ENCODE measurements around the gene NEK1. TPM values are rescaled to one million over a fixed set of nuclear protein-coding genes. Genes with fewer than 3 reads are reported as not detected.

Gene NEK1
- total and polyA plus RNA-seq, 2 donors (not counting 1 experiment from before 2014, with no cell fraction given), result 3.3 to 21.4 TPM

- peaks cover 10 to 11% of the 10 kb centered on the region in 2 donors for H3K4me1 ChIP-seq (ENCODE audit: control insufficient read depth in 2 of 2, insufficient read depth in 2 of 2, low read length in 2 of 2)
- Mint-ChIP-seq H3K27me3 (no peaks in the 10 kb centered on the region), H3K9me3 (ENCODE audit: insufficient read depth) (peaks cover 13% of the 10 kb centered on the region), H3K27ac (no peak overlapping the region), H3K4me3 (no peak overlapping the region), H3K4me1 (peaks cover 21% of the 10 kb centered on the region)
- 100% methylated on average over 1 of the region's 3 CpGs for WGBS (ENCODE audit: insufficient coverage)
- H3K36me3 ChIP-seq (replicated peaks in 1 of 2; ENCODE audit: control extremely low read depth in 1 of 2, control insufficient read depth in 1 of 2, extremely low read depth in 1 of 2, insufficient read depth in 2 of 2, low read length in 1 of 2), result no peaks in the 10 kb centered on the region
- H3K9me3 ChIP-seq (ENCODE audit: control extremely low read depth in 1 of 3, control insufficient read depth in 2 of 3, insufficient read depth in 1 of 3, low read length in 2 of 3), result peaks cover 0 to 4% (median 0%) of the 10 kb centered on the region in 3 donors
- ChIA-PET CTCF (no interaction called here), POLR2A (no interaction called here)
- TF ChIP-seq CTCF (IDR thresholded peaks at IDR 0.05) (no peak), EZH2 (IDR thresholded peaks at IDR 0.05; ENCODE audit: borderline replicate concordance, insufficient read depth, low read depth, low read length, poor library complexity, severe bottlenecking) (no peak)
- no peak overlapping the region for H2AFZ ChIP-seq (ENCODE audit: insufficient read depth, low read depth, low read length, poor library complexity, severe bottlenecking)
- no peak overlapping the region for H3K4me2 ChIP-seq (replicated peaks; ENCODE audit: low read depth, low read length, poor library complexity, severe bottlenecking)
- no peaks in the 10 kb centered on the region for H3K79me2 ChIP-seq (ENCODE audit: control insufficient read depth, insufficient read depth, low read length)
- no peak overlapping the region for H3K27ac ChIP-seq (ENCODE audit: low read length in 2 of 2)
- ATAC-seq (ENCODE audit: low read depth) (no peak), DNase-seq (no peak)
- no peaks in the 10 kb centered on the region for H3K27me3 ChIP-seq (replicated peaks in 1 of 4; ENCODE audit: control extremely low read depth in 1 of 4, control insufficient read depth in 3 of 4, insufficient read depth in 4 of 4, low read length in 3 of 4)
- no peak overlapping the region for H3K9ac ChIP-seq (ENCODE audit: low read length)
- intact Hi-C loops (cut with micrococcal nuclease), result no loop called here
- no peak overlapping the region for H3K4me3 ChIP-seq (ENCODE audit: control extremely low read depth in 1 of 5, extremely low read depth in 1 of 5, insufficient read depth in 1 of 5, low read depth in 2 of 5, low read length in 4 of 5)
- H4K20me1 ChIP-seq (ENCODE audit: control insufficient read depth, insufficient read depth, low read length, poor library complexity, severe bottlenecking), result no peaks in the 10 kb centered on the region
These were observed 227.0 kb downstream of the NEK1 start for GRCh38 chr4:169385376-169385775.

- H3K9me3 ChIP-seq (ENCODE audit: control extremely low read depth in 1 of 3, control insufficient read depth in 2 of 3, insufficient read depth in 1 of 3, low read length in 2 of 3), result peaks cover 0 to 8% (median 0%) of the 10 kb centered on the region in 3 donors
- no CpG with 5 or more reads among the region's 3 CpGs for WGBS (ENCODE audit: insufficient coverage)
These were observed 227.6 kb downstream of the NEK1 start for GRCh38 chr4:169384779-169385178.

More at GRCh38 chr4:169384779-169385178, 227.6 kb downstream of the NEK1 start:
- Histone ChIP-seq H2AFZ (ENCODE audit: insufficient read depth, low read depth, low read length, poor library complexity, severe bottlenecking) (no peak overlapping the region), H3K4me2 (replicated peaks; ENCODE audit: low read depth, low read length, poor library complexity, severe bottlenecking) (no peak overlapping the region), H3K36me3 (replicated peaks in 1 of 2; ENCODE audit: control extremely low read depth in 1 of 2, control insufficient read depth in 1 of 2, extremely low read depth in 1 of 2, insufficient read depth in 2 of 2, low read length in 1 of 2) (no peaks in the 10 kb centered on the region), H4K20me1 (ENCODE audit: control insufficient read depth, insufficient read depth, low read length, poor library complexity, severe bottlenecking) (no peaks in the 10 kb centered on the region), H3K9ac (ENCODE audit: low read length) (no peak overlapping the region), H3K4me1 (ENCODE audit: control insufficient read depth in 2 of 2, insufficient read depth in 2 of 2, low read length in 2 of 2) (peaks cover 10 to 11% of the 10 kb centered on the region in 2 donors), H3K79me2 (ENCODE audit: control insufficient read depth, insufficient read depth, low read length) (no peaks in the 10 kb centered on the region), H3K27ac (ENCODE audit: low read length in 2 of 2) (no peak overlapping the region), H3K4me3 (ENCODE audit: control extremely low read depth in 1 of 5, extremely low read depth in 1 of 5, insufficient read depth in 1 of 5, low read depth in 2 of 5, low read length in 4 of 5) (no peak overlapping the region), H3K27me3 (replicated peaks in 1 of 4; ENCODE audit: control extremely low read depth in 1 of 4, control insufficient read depth in 3 of 4, insufficient read depth in 4 of 4, low read length in 3 of 4) (no peaks in the 10 kb centered on the region)
- intact Hi-C loops (cut with micrococcal nuclease), result no loop called here
- ChIA-PET CTCF (no interaction called here), POLR2A (no interaction called here)
- TF ChIP-seq EZH2 (IDR thresholded peaks at IDR 0.05; ENCODE audit: borderline replicate concordance, insufficient read depth, low read depth, low read length, poor library complexity, severe bottlenecking) (no peak), CTCF (IDR thresholded peaks at IDR 0.05) (no peak)
- no peak overlapping the region for H3K4me3 Mint-ChIP-seq
- H3K9me3 Mint-ChIP-seq (ENCODE audit: insufficient read depth), result peaks cover 13% of the 10 kb centered on the region
- ATAC-seq (ENCODE audit: low read depth) (no peak), DNase-seq (no peak)
- H3K4me1 Mint-ChIP-seq, result peaks cover 21% of the 10 kb centered on the region
- H3K27me3 Mint-ChIP-seq, result no peaks in the 10 kb centered on the region
- H3K27ac Mint-ChIP-seq, result no peak overlapping the region

All from B cell (primary cell).